Body of pancreas (tissue), 4 donors: ENCODE measurements around the gene ARHGAP30.
"Not testable (repeated sequence)": the region's sequence is repeated elsewhere in the genome, so short reads cannot be mapped to it uniquely, and the experiment has no call there.

ENCODE experiments used
- CTCF ChIP-seq, 7 experiments: fragments of 450-650 bp in 4 of 7; fragments of 200-600 bp in 3 of 7; sonication (generic) in 3 of 7; IDR thresholded peaks; one replicate each; pipeline ENCODE4 v1.5.1; 2016 to 2019; ENCODE audit warnings: antibody characterized with exemption in 7 of 7
- POLR2A ChIP-seq, 3 donors: fragments of 450-650 bp; IDR thresholded peaks; one replicate each; pipeline ENCODE4 v1.6.1; 2016; ENCODE audit warnings: antibody characterized with exemption in 3 of 3, mild to moderate bottlenecking in 2 of 3

- TF ChIP-seq CTCF, POLR2A (IDR thresholded peaks at IDR 0.05): not testable (repeated sequence)
These were observed 46.3 kb upstream of the ARHGAP30 start for GRCh38 chr1:161115961-161116360.
